Natural killer cell (primary cell): ENCODE measurements around the gene EML3. TPM values are rescaled to one million over a fixed set of nuclear protein-coding genes. Genes with fewer than 3 reads are reported as not detected.
A peak's percentile ranks its signal among the peaks of the same experiment; 100 is the strongest.

ENCODE experiments used
- ATAC-seq, 3 donors: fragments of 150-1000 bp in 2 of 3; fragments of 200-7000 bp in 1 of 3; cut with Tn5 transposase; 1 replicate in 1 of 3; 2 replicates in 2 of 3; pipeline ENCODE4 v1.10.0; 2021; ENCODE audit warnings: mild to moderate bottlenecking in 2 of 3, moderate library complexity in 2 of 3
- DNase-seq, 2 donors: peaks; one replicate each; pipeline versions ENCODE4 v3.0.0 to v3.0.0-alpha.2; 2013 to 2021; ENCODE audit warnings: mixed read lengths in 1 of 2
- H3K27ac ChIP-seq: one replicate; pipeline ENCODE4 v1.5.1; 2013; ENCODE audit warnings: mild to moderate bottlenecking, low read length
- H3K27me3 ChIP-seq: one replicate; pipeline ENCODE4 v1.6.1; 2013; ENCODE audit warnings: low read length; ENCODE audit not compliant: control insufficient read depth, insufficient read depth
- H3K36me3 ChIP-seq: one replicate; pipeline ENCODE4 v1.6.1; 2013; ENCODE audit warnings: low read length; ENCODE audit not compliant: control insufficient read depth, insufficient read depth
- H3K4me1 ChIP-seq: one replicate; pipeline ENCODE4 v1.6.1; 2013; ENCODE audit warnings: low read length; ENCODE audit not compliant: control insufficient read depth, insufficient read depth
- H3K4me3 ChIP-seq: one replicate; pipeline ENCODE4 v1.5.1; 2013; ENCODE audit warnings: low read length
- H3K9me3 ChIP-seq: one replicate; pipeline ENCODE4 v1.6.1; 2013; ENCODE audit warnings: low read length; ENCODE audit not compliant: control insufficient read depth, insufficient read depth
- H3K27ac Mint-ChIP-seq, 2 donors: one replicate each; pipeline ENCODE4 v1.8.0; 2022; ENCODE audit warnings: mild to moderate bottlenecking in 2 of 2, mixed read lengths in 2 of 2, moderate library complexity in 1 of 2
- H3K27me3 Mint-ChIP-seq, 2 donors: one replicate each; pipeline ENCODE4 v1.8.0; 2022; ENCODE audit warnings: low read depth in 2 of 2, mixed read lengths in 2 of 2
- H3K36me3 Mint-ChIP-seq: one replicate; pipeline ENCODE4 v1.8.0; 2022; ENCODE audit warnings: mixed read lengths
- H3K4me1 Mint-ChIP-seq, 2 donors: one replicate each; pipeline ENCODE4 v1.8.0; 2022; ENCODE audit warnings: mixed read lengths in 2 of 2
- H3K4me3 Mint-ChIP-seq: one replicate; pipeline ENCODE4 v1.8.0; 2022; ENCODE audit warnings: mild to moderate bottlenecking, moderate library complexity, mixed read lengths
- H3K9me3 Mint-ChIP-seq, 2 donors: one replicate each; pipeline ENCODE4 v1.8.0; 2022; ENCODE audit warnings: mixed read lengths in 2 of 2
- WGBS: methylation state at CpG from one replicate; pipeline ENCODE4 v1.1.7; 2013; ENCODE audit warnings: missing lambda C conversion rate; ENCODE audit not compliant: insufficient coverage; 5-methylcytosine and 5-hydroxymethylcytosine counted together
- intact Hi-C: fragments of 100-400 bp; cut with micrococcal nuclease; formaldehyde crosslinking; loops from one replicate; pipeline ENCODE4 v1.14.2; 2022
- total RNA-seq, 4 donors: library from RNA; stranded (reverse); fragments of 120-200 nt in 1 of 4; gene quantifications; one replicate each; pipeline versions ENCODE4 v1.2.3 to v1.2.4, GENCODE V29; 2013 to 2022
- TF ChIP-seq, protein P1 (sequence below): fragments of 200-600 bp; IDR thresholded peaks from one replicate; pipeline ENCODE4 v1.8.0; 2022; ENCODE audit warnings: antibody characterized with exemption

EML3 gene
- total RNA-seq, 3 donors from 2014 or later (not counting 1 experiment from before 2014, with no cell fraction given): 221 to 233 (median 232) TPM

- WGBS: 73% methylated on average over 4 of the region's 4 CpGs
- peaks cover 78% of the 10 kb centered on the region for H3K4me1 ChIP-seq
- H3K36me3 ChIP-seq: no peaks in the 10 kb centered on the region
- ATAC-seq: no peak
- H3K4me1 Mint-ChIP-seq: peaks cover 74 to 77% of the 10 kb centered on the region in 2 donors
- intact Hi-C loops: no loop called here
- peak overlapping the region; percentile 97 to 98 for H3K27ac Mint-ChIP-seq
- no peaks in the 10 kb centered on the region for H3K36me3 Mint-ChIP-seq
- peak in 1 of 2 donors; percentile 48 for DNase-seq
- no peaks in the 10 kb centered on the region for H3K9me3 ChIP-seq
- TF ChIP-seq, protein P1, sequence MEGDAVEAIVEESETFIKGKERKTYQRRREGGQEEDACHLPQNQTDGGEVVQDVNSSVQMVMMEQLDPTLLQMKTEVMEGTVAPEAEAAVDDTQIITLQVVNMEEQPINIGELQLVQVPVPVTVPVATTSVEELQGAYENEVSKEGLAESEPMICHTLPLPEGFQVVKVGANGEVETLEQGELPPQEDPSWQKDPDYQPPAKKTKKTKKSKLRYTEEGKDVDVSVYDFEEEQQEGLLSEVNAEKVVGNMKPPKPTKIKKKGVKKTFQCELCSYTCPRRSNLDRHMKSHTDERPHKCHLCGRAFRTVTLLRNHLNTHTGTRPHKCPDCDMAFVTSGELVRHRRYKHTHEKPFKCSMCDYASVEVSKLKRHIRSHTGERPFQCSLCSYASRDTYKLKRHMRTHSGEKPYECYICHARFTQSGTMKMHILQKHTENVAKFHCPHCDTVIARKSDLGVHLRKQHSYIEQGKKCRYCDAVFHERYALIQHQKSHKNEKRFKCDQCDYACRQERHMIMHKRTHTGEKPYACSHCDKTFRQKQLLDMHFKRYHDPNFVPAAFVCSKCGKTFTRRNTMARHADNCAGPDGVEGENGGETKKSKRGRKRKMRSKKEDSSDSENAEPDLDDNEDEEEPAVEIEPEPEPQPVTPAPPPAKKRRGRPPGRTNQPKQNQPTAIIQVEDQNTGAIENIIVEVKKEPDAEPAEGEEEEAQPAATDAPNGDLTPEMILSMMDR: no peak
- peak overlapping the region; percentile 97 for H3K27ac ChIP-seq
- no peaks in the 10 kb centered on the region for H3K27me3 Mint-ChIP-seq
- H3K4me3 Mint-ChIP-seq: peak overlapping the region; percentile 83
- no peaks in the 10 kb centered on the region for H3K27me3 ChIP-seq
- no peaks in the 10 kb centered on the region for H3K9me3 Mint-ChIP-seq
- no peak overlapping the region for H3K4me3 ChIP-seq
Observed at GRCh38 chr11:62552485-62553079, 60.0 kb downstream of the EML3 start.

Other genes starting within 250 kb of the EML3 start
- not detected for gene SCGB1A1, start 193.7 kb downstream of the EML3 start, total RNA-seq
- 100 to 1,000 TPM; 623 to 740 (median 677) TPM for gene AHNAK, start 66.0 kb downstream of the EML3 start, total RNA-seq
- gene EEF1G, start 38.9 kb downstream of the EML3 start, total RNA-seq: 100 to 1,000 TPM; 628 to 754 (median 714) TPM
- gene TUT1, start 21.3 kb downstream of the EML3 start, total RNA-seq: 10 to 100 TPM; 20.0 to 28.9 (median 26.2) TPM
- gene MTA2, start 10.9 kb downstream of the EML3 start, total RNA-seq: 100 to 1,000 TPM; 254 to 305 (median 259) TPM
- 1 to 10 TPM; 2.6 to 6.9 (median 3.9) TPM for gene ROM1, start 482 bp upstream of the EML3 start, total RNA-seq
- 10 to 100 TPM; 64.9 to 80.3 (median 77.9) TPM for gene B3GAT3, start 9.2 kb upstream of the EML3 start, total RNA-seq
- gene GANAB, start 33.8 kb upstream of the EML3 start, total RNA-seq: 100 to 1,000 TPM; 236 to 275 (median 246) TPM
- 10 to 100 TPM; 13.9 to 20.3 (median 14.6) TPM for gene INTS5, start 40.5 kb upstream of the EML3 start, total RNA-seq
- gene C11orf98, start 52.4 kb upstream of the EML3 start, total RNA-seq: 10 to 100 TPM; 36.5 to 57.9 (median 39.1) TPM
- 10 to 100 TPM; 12.0 to 21.5 (median 13.7) TPM for gene CSKMT, start 52.5 kb upstream of the EML3 start, total RNA-seq
- 1 to 10 TPM; 3.9 to 5.2 (median 4.0) TPM for gene UQCC3, start 58.9 kb upstream of the EML3 start, total RNA-seq
- gene LBHD1, start 59.5 kb upstream of the EML3 start, total RNA-seq: 10 to 100 TPM; 17.4 to 29.1 (median 20.4) TPM
- 100 to 1,000 TPM; 179 to 238 (median 238) TPM for gene UBXN1, start 66.3 kb upstream of the EML3 start, total RNA-seq
- not detected for gene LRRN4CL, start 76.8 kb upstream of the EML3 start, total RNA-seq
- 10 to 100 TPM; 19.7 to 22.0 (median 21.2) TPM for gene BSCL2, start 94.6 kb upstream of the EML3 start, total RNA-seq
- not detected for gene GNG3, start 94.9 kb upstream of the EML3 start, total RNA-seq
- 10 to 100 TPM; 58.0 to 73.1 (median 69.3) TPM for gene HNRNPUL2, start 114.7 kb upstream of the EML3 start, total RNA-seq
- 10 to 100 TPM; 18.3 to 27.2 (median 23.2) TPM for gene TTC9C, start 115.7 kb upstream of the EML3 start, total RNA-seq
- 1 to 10 TPM; 5.4 to 9.6 (median 8.8) TPM for gene ZBTB3, start 141.4 kb upstream of the EML3 start, total RNA-seq
- gene POLR2G, start 148.8 kb upstream of the EML3 start, total RNA-seq: 100 to 1,000 TPM; 110 to 120 (median 119) TPM
- gene TAF6L, start 158.6 kb upstream of the EML3 start, total RNA-seq: 10 to 100 TPM; 18.4 to 20.3 (median 18.8) TPM
- 10 to 100 TPM; 33.7 to 41.1 (median 36.3) TPM for gene TMEM179B, start 174.6 kb upstream of the EML3 start, total RNA-seq
- gene TMEM223, start 179.2 kb upstream of the EML3 start, total RNA-seq: 10 to 100 TPM in 1 of 3 donors, 1 to 10 TPM in 2; 4.8 to 10.0 (median 5.0) TPM
- gene NXF1, start 192.7 kb upstream of the EML3 start, total RNA-seq: 100 to 1,000 TPM; 284 to 341 (median 319) TPM
- 100 to 1,000 TPM; 138 to 171 (median 166) TPM for gene STX5, start 219.3 kb upstream of the EML3 start, total RNA-seq
- gene TEX54, start 220.1 kb upstream of the EML3 start, total RNA-seq: not detected
- gene WDR74, start 226.8 kb upstream of the EML3 start, total RNA-seq: 100 to 1,000 TPM; 151 to 173 (median 171) TPM